NCI-H2196 treated with DMSO at 0.1 percent for 48 hours (cell line): ENCODE data around the gene RPS6KA5.

Experiments used
- DNase-seq: peaks from one replicate; lab custom pipeline; 2025; ENCODE audit not compliant: unreplicated experiment; lab: John Stamatoyannopoulos, UW

Gene RPS6KA5

DNA sequence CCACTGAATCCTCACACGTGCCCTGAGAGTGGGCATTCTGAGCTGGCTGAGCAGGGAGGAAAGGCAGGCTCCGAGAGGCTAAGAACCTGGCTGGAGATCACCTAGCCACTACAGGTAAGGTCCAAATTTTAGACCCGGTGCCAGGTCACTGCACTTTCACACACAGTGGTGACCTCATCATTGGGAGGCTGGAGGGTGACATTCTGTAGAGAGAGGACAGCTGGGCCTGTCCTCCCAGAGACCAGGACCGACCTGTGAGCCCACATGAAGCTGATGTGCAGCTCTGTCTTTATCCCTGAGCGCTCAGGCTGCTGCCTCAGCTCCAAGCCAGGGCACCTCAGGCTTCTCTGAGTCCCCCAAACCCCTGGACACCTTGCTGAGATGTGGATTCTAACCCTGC lies 248.3 kb downstream of the RPS6KA5 start:
- DNase-seq, result no peak

DNA sequence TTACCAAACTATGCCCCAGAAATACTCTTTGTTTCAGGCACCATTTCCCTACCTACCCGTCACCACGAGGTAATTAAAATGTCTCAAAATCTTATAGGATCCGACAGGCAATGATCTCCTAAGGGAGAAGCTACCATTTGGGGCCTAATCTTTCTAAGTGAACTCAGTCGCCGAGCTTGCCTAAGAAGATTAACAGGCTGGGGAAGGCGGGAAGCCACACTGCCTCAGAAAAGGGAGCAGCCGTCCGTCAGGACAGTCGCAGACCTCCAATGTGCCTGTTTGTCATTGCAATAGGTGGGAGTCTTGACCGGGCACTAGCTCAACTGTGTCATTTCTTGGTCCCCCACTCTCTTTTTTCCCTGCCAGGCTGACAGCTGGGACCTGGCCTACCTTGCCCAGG lies 248.8 kb downstream of the RPS6KA5 start:
- DNase-seq, result no peak

GRCh38 chr14:90810806-90811205 lies 249.6 kb downstream of the RPS6KA5 start:
- DNase-seq, result no peak

GRCh38 chr14:90809530-90810312 lies 250.7 kb downstream of the RPS6KA5 start:
- no peak for DNase-seq

- no peak for DNase-seq
These were observed 251.5 kb downstream of the RPS6KA5 start for GRCh38 chr14:90808759-90809529.

- DNase-seq, result no peak
These were observed 253.4 kb downstream of the RPS6KA5 start for GRCh38 chr14:90807060-90807459.

DNA sequence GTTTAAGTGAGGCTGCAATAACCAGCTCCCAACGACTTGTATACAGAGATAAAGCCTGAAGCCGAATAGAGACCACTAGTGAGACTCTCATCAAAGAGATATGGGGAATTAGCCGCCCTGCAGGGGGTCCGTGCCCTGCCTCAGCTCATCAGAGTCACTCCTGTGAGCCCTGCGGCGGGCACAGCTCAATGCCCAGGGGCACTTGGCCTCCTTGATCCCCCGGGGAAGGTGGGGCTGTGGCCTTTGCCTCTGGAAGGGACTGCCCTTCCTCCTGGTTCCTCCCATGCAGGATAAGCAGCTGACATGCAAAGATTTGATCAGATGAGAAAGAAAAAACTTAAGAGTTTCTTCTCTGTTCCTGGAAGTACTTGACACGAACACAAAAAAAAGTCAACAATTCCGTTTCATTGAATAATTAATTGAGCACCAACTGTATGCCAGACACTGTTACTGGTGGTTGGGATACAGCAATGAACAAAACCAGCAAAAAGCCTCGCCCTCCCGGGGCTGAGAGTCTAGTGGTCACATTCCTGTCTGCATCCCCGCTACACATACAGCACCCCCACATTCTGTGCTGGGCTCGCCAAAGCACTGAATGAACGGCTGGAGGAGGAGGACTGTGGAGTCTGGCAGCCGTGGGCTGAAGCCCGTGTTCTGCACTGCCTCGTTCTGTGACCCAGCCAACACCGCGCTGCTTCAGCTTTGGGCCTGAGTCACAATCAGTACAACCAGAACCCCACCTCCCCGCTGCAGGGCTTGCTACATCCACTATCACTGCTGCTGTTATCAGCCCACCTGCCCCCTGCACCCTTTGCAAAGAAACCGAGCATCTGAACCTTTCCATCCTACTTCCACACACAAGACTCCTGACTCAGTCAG lies 254.5 kb downstream of the RPS6KA5 start:
- DNase-seq, result no peak

GRCh38 chr14:90805084-90805391 lies 255.4 kb downstream of the RPS6KA5 start:
- DNase-seq, result no peak

GRCh38 chr14:90804292-90805083 lies 256.0 kb downstream of the RPS6KA5 start:
- no peak for DNase-seq

GRCh38 chr14:90803249-90803648 lies 257.2 kb downstream of the RPS6KA5 start:
- no peak for DNase-seq

DNA sequence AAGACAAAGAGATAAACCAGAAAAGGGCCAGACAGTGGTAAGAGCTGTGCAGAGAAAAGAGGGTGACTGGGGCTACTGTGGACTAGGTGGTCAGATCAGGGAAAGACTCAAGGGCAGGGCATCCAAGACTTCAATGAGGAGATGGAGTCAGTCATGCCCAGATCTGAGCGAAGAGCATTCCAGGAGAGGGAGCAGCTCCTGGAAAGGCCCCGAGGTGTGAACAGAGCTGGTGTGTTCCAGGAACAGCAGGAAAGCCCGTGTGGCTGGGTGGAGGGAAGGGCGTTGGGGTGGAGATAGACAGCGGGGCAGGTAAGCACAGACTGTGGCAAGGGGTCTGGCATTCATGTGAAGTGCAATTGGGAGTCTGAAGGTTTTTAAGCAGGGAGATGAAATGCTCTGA lies 261.0 kb downstream of the RPS6KA5 start:
- no peak for DNase-seq

GRCh38 chr14:90797919-90798318 lies 262.5 kb downstream of the RPS6KA5 start:
- no peak for DNase-seq
